ENCODE measurements around the gene BCL2L13.

- TF ChIP-seq E2F4 (CRISPR knock-in tag; IDR thresholded peaks at IDR 0.05; ENCODE audit: borderline replicate concordance, low read depth) (no peak), CTCF (IDR thresholded peaks at IDR 0.05) (no peak), CREB1 (CRISPR knock-in tag; IDR thresholded peaks at IDR 0.05) (no peak), ATF3 (CRISPR knock-in tag; conservative IDR thresholded peaks at IDR 0.05) (no peak), CREM (CRISPR knock-in tag; IDR thresholded peaks at IDR 0.05) (no peak)
Measured at GRCh38 chr22:17779286-17780115, 140.9 kb downstream of the BCL2L13 start.
